ENCODE data around the gene UPB1. TPM values are rescaled to one million over a fixed set of nuclear protein-coding genes. Genes with fewer than 3 reads are reported as not detected.

Gene UPB1
- total RNA-seq, 1 experiment from 2014 or later = 0.09 TPM

DNA sequence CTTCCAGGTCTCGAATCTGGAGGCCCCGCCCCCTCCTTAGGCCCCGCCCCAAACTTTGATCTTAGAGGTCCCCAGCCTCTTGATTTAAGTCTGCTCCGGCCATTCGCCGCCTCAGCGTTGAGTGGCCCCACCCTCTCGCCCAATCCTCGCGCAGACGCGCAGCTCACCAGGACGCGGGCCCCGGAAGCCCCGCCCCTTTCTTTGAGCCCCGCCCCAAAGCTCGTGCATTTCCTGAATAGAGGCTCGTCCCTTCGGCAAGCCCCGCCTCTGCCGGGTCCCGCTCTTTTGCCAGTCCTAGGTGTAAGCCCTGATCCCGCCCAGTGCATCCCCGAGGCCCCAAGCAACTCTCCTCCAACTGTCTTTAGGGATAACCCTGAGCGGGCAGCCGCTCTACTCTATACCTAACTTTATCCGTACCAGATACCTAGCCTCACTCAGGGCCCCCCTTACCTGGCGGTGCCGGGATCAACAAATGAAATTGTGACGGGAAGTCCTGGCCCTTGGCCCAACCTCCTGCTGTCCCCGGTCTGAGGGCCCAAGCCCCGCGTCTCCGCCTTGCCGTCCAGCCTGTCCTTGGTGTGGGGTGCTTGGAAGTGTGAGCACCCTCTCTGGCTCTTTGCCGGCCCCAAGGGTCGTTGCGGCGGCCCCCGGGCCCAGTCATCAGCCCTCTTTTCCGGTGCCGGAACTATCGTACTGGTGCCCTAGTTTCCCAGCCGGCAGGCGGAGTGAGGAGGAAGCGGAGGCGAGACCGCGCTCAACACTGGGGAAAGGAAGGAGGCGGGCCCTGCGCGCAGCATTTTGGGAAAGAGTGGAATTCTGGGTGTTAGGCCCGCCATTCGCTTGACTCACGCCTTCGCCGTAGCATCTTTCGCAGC lies 60.3 kb downstream of the UPB1 start, which contains the start of gene SNRPD3 (continued):
- TF ChIP-seq ZNF532 (CRISPR knock-in tag; IDR thresholded peaks at IDR 0.05; ENCODE audit: borderline replicate concordance) = no peak
- peak; percentile 77 for TF ChIP-seq TEAD1 (CRISPR knock-in tag; IDR thresholded peaks at IDR 0.05)
- TF ChIP-seq, protein P1, sequence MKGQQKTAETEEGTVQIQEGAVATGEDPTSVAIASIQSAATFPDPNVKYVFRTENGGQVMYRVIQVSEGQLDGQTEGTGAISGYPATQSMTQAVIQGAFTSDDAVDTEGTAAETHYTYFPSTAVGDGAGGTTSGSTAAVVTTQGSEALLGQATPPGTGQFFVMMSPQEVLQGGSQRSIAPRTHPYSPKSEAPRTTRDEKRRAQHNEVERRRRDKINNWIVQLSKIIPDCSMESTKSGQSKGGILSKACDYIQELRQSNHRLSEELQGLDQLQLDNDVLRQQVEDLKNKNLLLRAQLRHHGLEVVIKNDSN (CRISPR knock-in tag; IDR thresholded peaks at IDR 0.05) = no peak
- TF ChIP-seq NFYB (CRISPR knock-in tag; conservative IDR thresholded peaks at IDR 0.05; ENCODE audit: low read depth) = peak; percentile 57; the same call in 1 of the 2 replicates
- no peak for TF ChIP-seq ATF1 (CRISPR knock-in tag; IDR thresholded peaks at IDR 0.05)
- no peak for TF ChIP-seq MXD4 (CRISPR knock-in tag; IDR thresholded peaks at IDR 0.05; ENCODE audit: borderline replicate concordance)
- no peak for TF ChIP-seq JUN (CRISPR knock-in tag; IDR thresholded peaks at IDR 0.05)
- no peak for TF ChIP-seq EMX1 (CRISPR knock-in tag; IDR thresholded peaks at IDR 0.05)
- no peak for TF ChIP-seq ZNF232 (CRISPR knock-in tag; IDR thresholded peaks at IDR 0.05)
- no peak for TF ChIP-seq RORB (CRISPR knock-in tag; IDR thresholded peaks at IDR 0.05)
- no peak for TF ChIP-seq ZBTB21 (CRISPR knock-in tag; IDR thresholded peaks at IDR 0.05; ENCODE audit: borderline replicate concordance)
- peak; percentile 88 for TF ChIP-seq MYBL2 (CRISPR knock-in tag; IDR thresholded peaks at IDR 0.05)
- TF ChIP-seq ELF4 (CRISPR knock-in tag; IDR thresholded peaks at IDR 0.05; ENCODE audit: low read depth) = no peak
- TF ChIP-seq NR2C2 (CRISPR knock-in tag; IDR thresholded peaks at IDR 0.05) = no peak
- TF ChIP-seq, protein P2, sequence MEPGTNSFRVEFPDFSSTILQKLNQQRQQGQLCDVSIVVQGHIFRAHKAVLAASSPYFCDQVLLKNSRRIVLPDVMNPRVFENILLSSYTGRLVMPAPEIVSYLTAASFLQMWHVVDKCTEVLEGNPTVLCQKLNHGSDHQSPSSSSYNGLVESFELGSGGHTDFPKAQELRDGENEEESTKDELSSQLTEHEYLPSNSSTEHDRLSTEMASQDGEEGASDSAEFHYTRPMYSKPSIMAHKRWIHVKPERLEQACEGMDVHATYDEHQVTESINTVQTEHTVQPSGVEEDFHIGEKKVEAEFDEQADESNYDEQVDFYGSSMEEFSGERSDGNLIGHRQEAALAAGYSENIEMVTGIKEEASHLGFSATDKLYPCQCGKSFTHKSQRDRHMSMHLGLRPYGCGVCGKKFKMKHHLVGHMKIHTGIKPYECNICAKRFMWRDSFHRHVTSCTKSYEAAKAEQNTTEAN (CRISPR knock-in tag; IDR thresholded peaks at IDR 0.05) = peak; percentile 70; the same call in 1 of the 2 replicates
- TF ChIP-seq NR3C1 (CRISPR knock-in tag; conservative IDR thresholded peaks at IDR 0.05; ENCODE audit: low read depth) = no peak
- TF ChIP-seq AR (CRISPR knock-in tag; IDR thresholded peaks at IDR 0.05) = no peak
- TF ChIP-seq RELA (CRISPR knock-in tag; IDR thresholded peaks at IDR 0.05; ENCODE audit: borderline replicate concordance) = no peak
- TF ChIP-seq FOXP1 (CRISPR knock-in tag; IDR thresholded peaks at IDR 0.05; ENCODE audit: borderline replicate concordance) = peak; percentile 79
- TF ChIP-seq ETV6 (CRISPR knock-in tag; IDR thresholded peaks at IDR 0.05) = peak; percentile 76
- peak; percentile 80 for TF ChIP-seq E2F5 (CRISPR knock-in tag; IDR thresholded peaks at IDR 0.05)
- TF ChIP-seq, protein P3, sequence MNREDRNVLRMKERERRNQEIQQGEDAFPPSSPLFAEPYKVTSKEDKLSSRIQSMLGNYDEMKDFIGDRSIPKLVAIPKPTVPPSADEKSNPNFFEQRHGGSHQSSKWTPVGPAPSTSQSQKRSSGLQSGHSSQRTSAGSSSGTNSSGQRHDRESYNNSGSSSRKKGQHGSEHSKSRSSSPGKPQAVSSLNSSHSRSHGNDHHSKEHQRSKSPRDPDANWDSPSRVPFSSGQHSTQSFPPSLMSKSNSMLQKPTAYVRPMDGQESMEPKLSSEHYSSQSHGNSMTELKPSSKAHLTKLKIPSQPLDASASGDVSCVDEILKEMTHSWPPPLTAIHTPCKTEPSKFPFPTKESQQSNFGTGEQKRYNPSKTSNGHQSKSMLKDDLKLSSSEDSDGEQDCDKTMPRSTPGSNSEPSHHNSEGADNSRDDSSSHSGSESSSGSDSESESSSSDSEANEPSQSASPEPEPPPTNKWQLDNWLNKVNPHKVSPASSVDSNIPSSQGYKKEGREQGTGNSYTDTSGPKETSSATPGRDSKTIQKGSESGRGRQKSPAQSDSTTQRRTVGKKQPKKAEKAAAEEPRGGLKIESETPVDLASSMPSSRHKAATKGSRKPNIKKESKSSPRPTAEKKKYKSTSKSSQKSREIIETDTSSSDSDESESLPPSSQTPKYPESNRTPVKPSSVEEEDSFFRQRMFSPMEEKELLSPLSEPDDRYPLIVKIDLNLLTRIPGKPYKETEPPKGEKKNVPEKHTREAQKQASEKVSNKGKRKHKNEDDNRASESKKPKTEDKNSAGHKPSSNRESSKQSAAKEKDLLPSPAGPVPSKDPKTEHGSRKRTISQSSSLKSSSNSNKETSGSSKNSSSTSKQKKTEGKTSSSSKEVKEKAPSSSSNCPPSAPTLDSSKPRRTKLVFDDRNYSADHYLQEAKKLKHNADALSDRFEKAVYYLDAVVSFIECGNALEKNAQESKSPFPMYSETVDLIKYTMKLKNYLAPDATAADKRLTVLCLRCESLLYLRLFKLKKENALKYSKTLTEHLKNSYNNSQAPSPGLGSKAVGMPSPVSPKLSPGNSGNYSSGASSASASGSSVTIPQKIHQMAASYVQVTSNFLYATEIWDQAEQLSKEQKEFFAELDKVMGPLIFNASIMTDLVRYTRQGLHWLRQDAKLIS (CRISPR knock-in tag; IDR thresholded peaks at IDR 0.05; ENCODE audit: borderline replicate concordance) = no peak
- TF ChIP-seq E2F4 (CRISPR knock-in tag; IDR thresholded peaks at IDR 0.05; ENCODE audit: borderline replicate concordance, low read depth) = no peak
- no peak for TF ChIP-seq ZNF121 (CRISPR knock-in tag; IDR thresholded peaks at IDR 0.05)

Measured in WTC11 (cell line).